ENCODE data around the gene PLPP3.

- TF ChIP-seq CTCF (IDR thresholded peaks at IDR 0.05) (peak; percentile 41), TCF7L2 (IDR thresholded peaks at IDR 0.05; ENCODE audit: low read depth, low read length) (no peak), REST (IDR thresholded peaks at IDR 0.05; ENCODE audit: insufficient read depth in 1 of 2, low read depth in 2 of 2, low read length in 1 of 2) (no peak), POLR2AphosphoS5 (IDR thresholded peaks at IDR 0.05; ENCODE audit: low read depth, low read length) (no peak)
Observed at GRCh38 chr1:56577406-56578137, 1.8 kb downstream of the PLPP3 start.
